ENCODE results near the gene SLC2A11.

DNA sequence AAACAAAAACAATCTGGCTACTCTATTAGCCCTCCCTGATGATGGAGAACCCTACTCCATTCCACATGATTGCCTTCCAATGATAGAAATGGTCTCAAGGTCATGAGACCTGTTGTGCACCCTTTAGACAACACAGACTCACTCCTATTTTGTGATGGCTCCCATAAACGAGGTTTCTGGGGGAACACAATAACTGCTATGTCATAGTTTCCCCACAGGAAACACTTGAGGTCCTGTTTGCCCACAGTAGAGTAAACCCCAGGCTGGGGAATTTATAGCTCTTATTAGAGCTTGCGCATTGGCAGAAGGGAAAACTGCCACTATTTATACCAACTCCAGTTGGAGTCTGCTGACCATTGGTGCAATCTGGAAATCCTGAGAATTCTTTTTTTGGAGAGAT, 65.2 kb downstream of the SLC2A11 start:
- TF ChIP-seq, protein P1, sequence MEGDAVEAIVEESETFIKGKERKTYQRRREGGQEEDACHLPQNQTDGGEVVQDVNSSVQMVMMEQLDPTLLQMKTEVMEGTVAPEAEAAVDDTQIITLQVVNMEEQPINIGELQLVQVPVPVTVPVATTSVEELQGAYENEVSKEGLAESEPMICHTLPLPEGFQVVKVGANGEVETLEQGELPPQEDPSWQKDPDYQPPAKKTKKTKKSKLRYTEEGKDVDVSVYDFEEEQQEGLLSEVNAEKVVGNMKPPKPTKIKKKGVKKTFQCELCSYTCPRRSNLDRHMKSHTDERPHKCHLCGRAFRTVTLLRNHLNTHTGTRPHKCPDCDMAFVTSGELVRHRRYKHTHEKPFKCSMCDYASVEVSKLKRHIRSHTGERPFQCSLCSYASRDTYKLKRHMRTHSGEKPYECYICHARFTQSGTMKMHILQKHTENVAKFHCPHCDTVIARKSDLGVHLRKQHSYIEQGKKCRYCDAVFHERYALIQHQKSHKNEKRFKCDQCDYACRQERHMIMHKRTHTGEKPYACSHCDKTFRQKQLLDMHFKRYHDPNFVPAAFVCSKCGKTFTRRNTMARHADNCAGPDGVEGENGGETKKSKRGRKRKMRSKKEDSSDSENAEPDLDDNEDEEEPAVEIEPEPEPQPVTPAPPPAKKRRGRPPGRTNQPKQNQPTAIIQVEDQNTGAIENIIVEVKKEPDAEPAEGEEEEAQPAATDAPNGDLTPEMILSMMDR (conservative IDR thresholded peaks at IDR 0.05 in 1 of 2, IDR thresholded peaks at IDR 0.05 in 1 of 2; ENCODE audit: extremely low read depth in 1 of 2, insufficient read depth in 1 of 2, low read depth in 1 of 2, low read length in 2 of 2) = no peak
- TF ChIP-seq EZH2 (IDR thresholded peaks at IDR 0.05; ENCODE audit: borderline replicate concordance, low read length) = no peak

Measured in mammary epithelial cell (primary cell).